H1 (cell line): ENCODE results near the gene UBASH3B. TPM values are rescaled to one million over a fixed set of nuclear protein-coding genes. Genes with fewer than 3 reads are reported as not detected.

Source experiments
- CTCF ChIA-PET: fragments of 300-600 bp; sonication (Branson Sonifier 250); formaldehyde crosslinking; loops from one replicate; lab custom pipeline; 2021; ENCODE audit not compliant: partially characterized antibody; lab: Charles Lee
- POLR2A ChIA-PET: fragments of 300-600 bp; sonication (Branson Sonifier 250); formaldehyde crosslinking; loops from one replicate; lab custom pipeline; 2021; ENCODE audit warnings: inconsistent platforms; ENCODE audit not compliant: partially characterized antibody; lab: Charles Lee
- DNase-seq, 2 experiments: peaks; one replicate each; pipeline versions ENCODE4 v3.0.0 to v3.0.0-alpha.2; 2010 to 2022; ENCODE audit warnings: low spot score in 2 of 2, low read depth in 1 of 2, mixed read lengths in 1 of 2
- FAIRE-seq: peaks from 2 replicates; lab custom pipeline; 2011; peaks lifted over from hg19 to GRCh38; lab: Jason Lieb, UNC
- H2AFZ ChIP-seq: 2 replicates; pipeline ENCODE4 v1.8.1; 2012; ENCODE audit warnings: low read length, inconsistent platforms
- H2AK5ac ChIP-seq: 2 replicates; pipeline ENCODE4 v1.6.1; 2013; ENCODE audit warnings: low read depth, low read length
- H2BK120ac ChIP-seq: replicated peaks from 2 replicates; pipeline ENCODE3; 2013; ENCODE audit warnings: low read depth, low read length, inconsistent platforms
- H2BK12ac ChIP-seq: 2 replicates; pipeline ENCODE4 v1.6.1; 2013; ENCODE audit warnings: low read depth, low read length
- H2BK15ac ChIP-seq: 2 replicates; pipeline ENCODE4 v1.6.1; 2013; ENCODE audit warnings: low read length
- H2BK20ac ChIP-seq: 2 replicates; pipeline ENCODE4 v1.6.1; 2013; ENCODE audit warnings: low read length
- H2BK5ac ChIP-seq: 2 replicates; pipeline ENCODE4 v1.6.1; 2013; ENCODE audit warnings: low read depth, low read length
- H3K14ac ChIP-seq: 2 replicates; pipeline ENCODE4 v1.6.1; 2013; ENCODE audit warnings: inconsistent platforms; ENCODE audit not compliant: insufficient read length
- H3K18ac ChIP-seq: 2 replicates; pipeline ENCODE4 v1.6.1; 2013; ENCODE audit warnings: low read length; ENCODE audit errors: extremely low read depth
- H3K23ac ChIP-seq: 2 replicates; pipeline ENCODE4 v1.6.1; 2013; ENCODE audit warnings: inconsistent platforms; ENCODE audit not compliant: insufficient read length
- H3K23me2 ChIP-seq: 2 replicates; pipeline ENCODE4 v1.6.1; 2013; ENCODE audit warnings: low read depth, low read length
- H3K27ac ChIP-seq: 2 replicates; pipeline ENCODE4 v1.6.1; 2011; ENCODE audit warnings: low read depth, low read length, inconsistent platforms
- H3K27me3 ChIP-seq, 4 experiments: replicated peaks in 1 of 4; 1 replicate in 1 of 4; 2 replicates in 3 of 4; pipeline versions ENCODE4 v1.6.1 to v1.8.1; 2011 to 2013; ENCODE audit warnings: low read length in 3 of 4, mild to moderate bottlenecking in 3 of 4, inconsistent platforms in 2 of 4, mixed read lengths in 2 of 4, moderate library complexity in 1 of 4; ENCODE audit not compliant: control insufficient read depth in 3 of 4, insufficient read depth in 3 of 4; ENCODE audit errors: extremely low read depth in 1 of 4
- H3K36me3 ChIP-seq, 4 experiments: 2 replicates each; pipeline versions ENCODE4 v1.6.1 to v1.8.1; 2011 to 2013; ENCODE audit warnings: mild to moderate bottlenecking in 4 of 4, low read length in 3 of 4, moderate library complexity in 2 of 4, control low read depth in 1 of 4, inconsistent platforms in 1 of 4; ENCODE audit not compliant: insufficient read depth in 4 of 4, control insufficient read depth in 2 of 4
- H3K4ac ChIP-seq: replicated peaks from 2 replicates; pipeline ENCODE3; 2013; ENCODE audit warnings: low read length, low read depth, mixed read lengths, inconsistent platforms; ENCODE audit not compliant: insufficient read length
- H3K4me1 ChIP-seq, 4 experiments: replicated peaks in 1 of 4; 1 replicate in 1 of 4; 2 replicates in 3 of 4; pipeline versions ENCODE4 v1.6.1 to v1.8.1; 2011 to 2013; ENCODE audit warnings: low read length in 3 of 4, inconsistent platforms in 2 of 4, mixed read lengths in 1 of 4; ENCODE audit not compliant: insufficient read depth in 4 of 4, control insufficient read depth in 3 of 4
- H3K4me2 ChIP-seq, 2 experiments: 2 replicates each; pipeline versions ENCODE4 v1.6.1 to v1.8.1; 2011 to 2013; ENCODE audit warnings: low read depth in 2 of 2, low read length in 2 of 2, control low read depth in 1 of 2, inconsistent platforms in 1 of 2, mild to moderate bottlenecking in 1 of 2; ENCODE audit not compliant: insufficient read depth in 1 of 2
- H3K4me3 ChIP-seq, 4 experiments: fragments of 200-600, 300-600 bp in 1 of 4; sonication (generic), shearing (Covaris generic), sonication (Bioruptor Twin) in 1 of 4; 2 replicates each; pipeline versions ENCODE4 v1.5.1 to v1.8.1; 2011 to 2016; ENCODE audit warnings: low read length in 4 of 4, low read depth in 3 of 4, control low read depth in 2 of 4, inconsistent platforms in 2 of 4, mild to moderate bottlenecking in 2 of 4, mixed read lengths in 1 of 4, moderate library complexity in 1 of 4; ENCODE audit not compliant: insufficient read depth in 2 of 4; ENCODE audit errors: extremely low read depth in 1 of 4
- H3K56ac ChIP-seq: replicated peaks from 2 replicates; pipeline ENCODE3; 2013; ENCODE audit warnings: low read depth, mild to moderate bottlenecking, mixed read lengths, low read length, inconsistent platforms; ENCODE audit not compliant: insufficient read length
- H3K79me1 ChIP-seq: 2 replicates; pipeline ENCODE4 v1.6.1; 2013; ENCODE audit warnings: low read depth, low read length, control low read depth
- H3K79me2 ChIP-seq, 2 experiments: 2 replicates each; pipeline versions ENCODE4 v1.6.1 to v1.8.1; 2012 to 2013; ENCODE audit warnings: low read length in 2 of 2, mild to moderate bottlenecking in 2 of 2, inconsistent platforms in 1 of 2; ENCODE audit not compliant: insufficient read depth in 2 of 2, control insufficient read depth in 1 of 2
- H3K9ac ChIP-seq, 4 experiments: replicated peaks in 1 of 4; 1 replicate in 1 of 4; 2 replicates in 3 of 4; pipeline versions ENCODE4 v1.6.1 to v1.8.1; 2011 to 2013; ENCODE audit warnings: low read depth in 3 of 4, low read length in 3 of 4, control low read depth in 2 of 4, mild to moderate bottlenecking in 2 of 4, moderate library complexity in 2 of 4, inconsistent platforms in 1 of 4; ENCODE audit errors: extremely low read depth in 1 of 4
- H3K9me3 ChIP-seq, 2 experiments: 2 replicates each; pipeline versions ENCODE4 v1.6.1 to v1.8.1; 2012 to 2013; ENCODE audit warnings: mild to moderate bottlenecking in 2 of 2, moderate library complexity in 2 of 2, control low read depth in 1 of 2, inconsistent platforms in 1 of 2, low read depth in 1 of 2, low read length in 1 of 2, mixed read lengths in 1 of 2; ENCODE audit not compliant: insufficient read depth in 2 of 2
- H4K20me1 ChIP-seq, 2 experiments: replicated peaks in 1 of 2; 2 replicates each; pipeline versions ENCODE3 to v1.8.1; 2011 to 2013; ENCODE audit warnings: inconsistent platforms in 2 of 2, low read length in 2 of 2, mild to moderate bottlenecking in 1 of 2; ENCODE audit not compliant: insufficient read depth in 2 of 2, control insufficient read depth in 1 of 2
- H4K5ac ChIP-seq: 2 replicates; pipeline ENCODE4 v1.6.1; 2013; ENCODE audit warnings: low read length, low read depth, mixed read lengths, inconsistent platforms; ENCODE audit not compliant: insufficient read length
- H4K8ac ChIP-seq: 2 replicates; pipeline ENCODE4 v1.8.0; 2013; ENCODE audit warnings: mild to moderate bottlenecking, moderate library complexity, low read length, inconsistent platforms; ENCODE audit not compliant: insufficient read depth; ENCODE audit errors: extremely low read depth
- H4K91ac ChIP-seq: replicated peaks from 2 replicates; pipeline ENCODE3; 2013; ENCODE audit warnings: low read length, mixed read lengths, inconsistent platforms; ENCODE audit not compliant: insufficient read length
- BCL11A ChIP-seq, 2 experiments: IDR thresholded peaks; one replicate each; pipeline ENCODE4 v1.6.1; 2011; ENCODE audit warnings: low read depth in 2 of 2, low read length in 2 of 2, mild to moderate bottlenecking in 2 of 2
- BRCA1 ChIP-seq: IDR thresholded peaks from 2 replicates; pipeline ENCODE4 v1.6.1; 2012; ENCODE audit warnings: low read depth, low read length, improper control_type of control experiment
- CBX5 ChIP-seq: fragments of 300-800, 300-1000 bp; sonication (generic); IDR thresholded peaks from 2 replicates; pipeline ENCODE4 v1.7.1; 2016; ENCODE audit warnings: antibody characterized with exemption, low read length, low read depth
- POU5F1 ChIP-seq: IDR thresholded peaks from 2 replicates; pipeline ENCODE4 v1.6.1; 2011; ENCODE audit warnings: low read depth, mild to moderate bottlenecking, low read length, moderate library complexity
- RNF2 ChIP-seq: fragments of 200-900, 300-1000 bp; sonication (generic); IDR thresholded peaks from 2 replicates; pipeline ENCODE4 v1.7.1; 2016; ENCODE audit warnings: borderline replicate concordance, low read depth, mild to moderate bottlenecking, antibody characterized with exemption, low read length; ENCODE audit not compliant: poor library complexity, severe bottlenecking; ENCODE audit errors: missing control alignments
- SIRT6 ChIP-seq: IDR thresholded peaks from one replicate; pipeline ENCODE4 v1.7.1; 2012; ENCODE audit warnings: low read length, inconsistent platforms
- SP4 ChIP-seq: IDR thresholded peaks from 2 replicates; pipeline ENCODE4 v1.6.1; 2012; ENCODE audit warnings: low read length, inconsistent platforms
- SUZ12 ChIP-seq: fragments of 200-600 bp; sonication (generic); IDR thresholded peaks from 2 replicates; pipeline ENCODE4 v1.6.1; 2012; ENCODE audit warnings: mild to moderate bottlenecking, inconsistent platforms, low read length, moderate library complexity, mixed read lengths
- TAF7 ChIP-seq: optimal IDR thresholded peaks from 2 replicates; pipeline ENCODE3; 2011; ENCODE audit warnings: low read depth, mild to moderate bottlenecking, inconsistent platforms, low read length, moderate library complexity, borderline replicate concordance
- WGBS, 2 experiments: shearing (Covaris generic) in 1 of 2; methylation state at CpG; one replicate each; pipeline versions ENCODE4 v1.1.6 to v1.1.7; 2013 to 2015; ENCODE audit warnings: low lambda C conversion rate in 2 of 2, mixed read lengths in 2 of 2, inconsistent platforms in 1 of 2, low coverage in 1 of 2, missing lambda C conversion rate in 1 of 2; ENCODE audit not compliant: insufficient replicate concordance in 2 of 2, insufficient coverage in 1 of 2, insufficient read length in 1 of 2; ENCODE audit errors: extremely low coverage in 1 of 2, missing lambda C conversion rate in 1 of 2; 5-methylcytosine and 5-hydroxymethylcytosine counted together
- polyA plus RNA-seq, 7 experiments: library from polyadenylated mRNA; depleted of rRNA in 3 of 7; stranded (reverse) in 5 of 7; unstranded in 2 of 7; fragments of >200 nt in 5 of 7; fragments of 200-250 nt in 2 of 7; gene quantifications; 1 replicate in 5 of 7; 2 replicates in 1 of 7; 4 replicates in 1 of 7; pipeline versions ENCODE4 v1.2.1 to v1.2.3, GENCODE V29; 2011 to 2013; ENCODE audit warnings: missing spikeins in 2 of 7, mixed read lengths in 2 of 7
- total RNA-seq: library from RNA; stranded (reverse); fragmentation: NEBNext Ultra II Directional; extraction: Animal tissue kit (Norgen Biotek cat#: 25700); gene quantifications from 2 replicates; pipeline ENCODE4 v1.2.1, GENCODE V29; 2021

UBASH3B gene
- total and polyA plus RNA-seq, 2 of the 8 experiments (the other 6 are each of a cell fraction or from before 2014, with no cell fraction given) = 7.5 to 9.5 TPM

- Histone ChIP-seq H3K4me1 (no peaks in the 10 kb centered on the region), H3K56ac (no peak overlapping the region), H3K27me3 (no peaks in the 10 kb centered on the region), H2AK5ac (no peak overlapping the region), H2BK5ac (no peak overlapping the region), H3K36me3 (no peaks in the 10 kb centered on the region), H3K4me3 (no peak overlapping the region), H4K5ac (no peak overlapping the region), H2BK15ac (no peak overlapping the region), H2BK120ac (no peak overlapping the region), H3K9ac (no peak overlapping the region), H3K27ac (no peak overlapping the region), H2BK20ac (no peak overlapping the region), H3K79me1 (no peaks in the 10 kb centered on the region), H3K23me2 (no peaks in the 10 kb centered on the region), H3K79me2 (no peaks in the 10 kb centered on the region), H4K20me1 (no peaks in the 10 kb centered on the region), H3K23ac (no peak overlapping the region), H3K4ac (no peak overlapping the region), H3K4me2 (no peak overlapping the region), H2AFZ (no peak overlapping the region), H3K14ac (no peak overlapping the region), H2BK12ac (no peak overlapping the region), H4K8ac (no peak overlapping the region), H3K9me3 (no peaks in the 10 kb centered on the region), H4K91ac (no peak overlapping the region), H3K18ac (no peak overlapping the region)
- ChIA-PET CTCF (interaction anchor here (1.3 to 2.4 kb wide), 3 partner anchors 10 to 76 kb away, joined by 3 to 7 read pairs (median 4); no protein-coding TSS in a partner anchor), POLR2A (no interaction called here)
- FAIRE-seq (no peak), DNase-seq (no peak)
- WGBS, 2 experiments = 81% methylated on average over 3 of the region's 3 CpGs; no CpG with 5 or more reads in 1 of the 2 experiments
- no peak for TF ChIP-seq TAF7
- no peak for TF ChIP-seq SIRT6
- TF ChIP-seq POU5F1 = no peak
- no peak for TF ChIP-seq SP4
- no peak for TF ChIP-seq SUZ12
- no peak for TF ChIP-seq BCL11A (IDR thresholded peaks at IDR 0.05; ENCODE audit: low read depth in 2 of 2, low read length in 2 of 2)
- TF ChIP-seq RNF2 = no peak
- TF ChIP-seq BRCA1 = no peak
- no peak for TF ChIP-seq CBX5
Observed at GRCh38 chr11:122706291-122707088, 51.0 kb downstream of the UBASH3B start.
